IPS-15b (cell line): ENCODE data around the gene RPGR.

ENCODE experiments used
- H3K27me3 ChIP-seq: one replicate; pipeline ENCODE4 v1.6.1; 2013; ENCODE audit warnings: low read length; ENCODE audit not compliant: control insufficient read depth, insufficient read depth
- H3K36me3 ChIP-seq: one replicate; pipeline ENCODE4 v1.6.1; 2013; ENCODE audit warnings: low read length; ENCODE audit not compliant: control insufficient read depth, insufficient read depth
- H3K4me1 ChIP-seq: one replicate; pipeline ENCODE4 v1.6.1; 2013; ENCODE audit warnings: mild to moderate bottlenecking, low read length; ENCODE audit not compliant: control insufficient read depth, insufficient read depth
- H3K4me3 ChIP-seq: one replicate; pipeline ENCODE4 v1.5.1; 2013; ENCODE audit warnings: low read depth, low read length
- H3K9ac ChIP-seq: one replicate; pipeline ENCODE4 v1.6.1; 2013; ENCODE audit warnings: low read depth, mild to moderate bottlenecking, low read length
- H3K9me3 ChIP-seq: one replicate; pipeline ENCODE4 v1.6.1; 2013; ENCODE audit warnings: mild to moderate bottlenecking, low read length; ENCODE audit not compliant: control insufficient read depth, insufficient read depth

The RPGR gene

DNA sequence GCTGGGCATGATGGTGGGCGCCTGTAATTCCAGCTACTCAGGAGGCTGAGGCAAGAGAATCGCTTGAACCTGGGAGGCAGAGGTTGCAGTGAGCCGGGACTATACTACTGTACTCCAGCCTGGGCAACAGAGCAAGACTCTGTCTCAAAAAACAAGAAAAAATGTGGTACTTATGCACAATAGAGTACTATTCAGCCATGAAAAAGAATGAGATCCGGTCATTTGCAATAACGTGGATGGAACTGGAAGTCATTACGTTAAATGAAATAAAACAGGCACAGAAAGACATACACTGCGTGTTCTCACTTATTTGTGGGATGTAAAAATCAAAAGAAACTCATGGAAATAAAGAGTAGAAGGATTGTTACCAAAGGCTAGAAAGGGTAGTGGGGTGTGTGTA is 12.1 kb downstream of the RPGR start:
- Histone ChIP-seq H3K36me3 (peaks cover 2% of the 10 kb centered on the region), H3K9me3 (no peaks in the 10 kb centered on the region), H3K4me1 (no peaks in the 10 kb centered on the region), H3K4me3 (no peak overlapping the region), H3K9ac (no peak overlapping the region), H3K27me3 (no peaks in the 10 kb centered on the region)

DNA sequence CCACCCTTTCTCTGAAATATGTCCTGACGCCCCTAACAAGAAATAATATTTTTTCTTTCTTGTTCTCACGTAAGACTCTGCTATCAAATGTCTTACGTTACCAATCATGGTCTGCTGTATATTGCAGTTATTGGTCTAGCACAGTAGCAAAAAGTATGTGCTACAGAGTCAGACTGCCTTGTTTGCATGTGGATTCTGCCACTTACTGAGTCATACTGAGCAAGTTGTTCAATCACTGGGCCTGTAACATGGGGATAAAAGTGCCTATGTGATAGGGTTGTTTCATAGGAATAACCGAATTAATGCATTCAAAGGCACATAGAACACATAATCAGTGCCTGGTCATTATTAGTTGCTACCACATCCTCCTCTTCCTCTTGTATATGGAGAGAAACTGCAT is 14.1 kb downstream of the RPGR start:
- Histone ChIP-seq H3K36me3 (peaks cover 2% of the 10 kb centered on the region), H3K4me3 (no peak overlapping the region), H3K9ac (no peak overlapping the region), H3K9me3 (no peaks in the 10 kb centered on the region), H3K4me1 (no peaks in the 10 kb centered on the region), H3K27me3 (no peaks in the 10 kb centered on the region)

DNA sequence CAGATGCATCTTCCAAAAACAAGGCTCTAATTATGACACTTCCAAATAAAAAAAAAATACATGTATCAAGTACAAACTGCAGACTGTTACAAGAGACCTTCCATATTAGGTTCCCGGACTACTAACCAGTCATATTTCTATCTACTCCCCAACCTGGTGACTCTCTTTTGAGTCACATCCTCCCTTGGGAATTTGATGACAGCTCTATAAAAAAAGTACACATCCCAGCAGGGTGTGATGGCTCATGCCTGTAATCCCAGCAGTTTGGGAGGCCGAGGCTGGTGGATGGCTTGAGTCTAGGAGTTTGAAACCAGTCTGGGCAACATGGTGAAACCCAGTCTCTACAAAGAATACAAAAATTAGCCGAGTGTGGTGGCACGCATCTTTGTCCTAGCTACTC is 14.9 kb downstream of the RPGR start:
- H3K4me3 ChIP-seq = no peak overlapping the region
- H3K9me3 ChIP-seq = no peaks in the 10 kb centered on the region
- peaks cover 2% of the 10 kb centered on the region for H3K36me3 ChIP-seq
- H3K4me1 ChIP-seq = no peaks in the 10 kb centered on the region
- no peak overlapping the region for H3K9ac ChIP-seq
- H3K27me3 ChIP-seq = no peaks in the 10 kb centered on the region

DNA sequence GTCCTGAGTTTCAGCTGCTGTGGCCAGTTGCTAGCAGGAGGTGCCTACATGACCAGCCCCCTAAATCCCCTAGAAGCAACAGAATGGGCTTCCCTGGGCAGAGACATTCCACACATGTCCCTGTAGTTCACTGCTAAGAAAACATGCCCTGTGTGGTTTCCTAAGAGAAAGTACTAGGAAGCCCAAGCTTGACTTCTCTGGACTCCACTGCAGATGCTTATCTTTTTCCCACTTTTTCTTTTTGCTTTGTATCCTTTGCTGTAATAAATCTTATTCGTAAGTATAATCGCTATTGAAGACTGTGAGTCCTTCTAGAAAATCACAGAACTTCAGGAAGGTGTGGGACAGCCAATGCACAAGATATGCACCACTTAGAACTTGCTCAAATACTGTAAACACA is 15.6 kb downstream of the RPGR start:
- no peaks in the 10 kb centered on the region for H3K27me3 ChIP-seq
- H3K4me3 ChIP-seq = no peak overlapping the region
- H3K36me3 ChIP-seq = peaks cover 2% of the 10 kb centered on the region
- no peaks in the 10 kb centered on the region for H3K4me1 ChIP-seq
- H3K9me3 ChIP-seq = no peaks in the 10 kb centered on the region
- H3K9ac ChIP-seq = no peak overlapping the region

DNA sequence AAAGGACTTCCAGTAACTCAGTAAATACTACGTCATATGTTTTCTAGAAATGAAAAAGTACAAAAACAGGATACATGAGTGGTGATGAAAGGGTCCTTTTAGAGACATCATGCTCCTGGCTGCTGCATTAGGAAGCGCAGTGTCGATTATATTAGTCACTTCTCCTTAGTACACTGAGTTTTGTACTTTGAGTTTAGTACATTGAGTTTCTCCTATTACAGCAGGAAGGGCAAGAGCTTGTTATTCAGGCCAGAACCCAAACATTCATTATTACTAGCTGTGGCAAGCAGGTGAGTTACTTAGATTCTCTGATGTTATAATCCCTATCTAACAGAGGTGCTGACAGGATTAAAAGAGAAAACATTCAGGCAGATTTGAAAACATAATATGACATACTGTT is 21.3 kb downstream of the RPGR start:
- no peaks in the 10 kb centered on the region for H3K4me1 ChIP-seq
- H3K27me3 ChIP-seq = no peaks in the 10 kb centered on the region
- no peaks in the 10 kb centered on the region for H3K36me3 ChIP-seq
- no peak overlapping the region for H3K9ac ChIP-seq
- no peaks in the 10 kb centered on the region for H3K9me3 ChIP-seq
- no peak overlapping the region for H3K4me3 ChIP-seq

GRCh38 chrX:38304010-38304409 is 23.3 kb downstream of the RPGR start:
- H3K27me3 ChIP-seq = no peaks in the 10 kb centered on the region
- no peaks in the 10 kb centered on the region for H3K4me1 ChIP-seq
- H3K36me3 ChIP-seq = no peaks in the 10 kb centered on the region
- H3K9ac ChIP-seq = no peak overlapping the region
- no peaks in the 10 kb centered on the region for H3K9me3 ChIP-seq
- H3K4me3 ChIP-seq = no peak overlapping the region

DNA sequence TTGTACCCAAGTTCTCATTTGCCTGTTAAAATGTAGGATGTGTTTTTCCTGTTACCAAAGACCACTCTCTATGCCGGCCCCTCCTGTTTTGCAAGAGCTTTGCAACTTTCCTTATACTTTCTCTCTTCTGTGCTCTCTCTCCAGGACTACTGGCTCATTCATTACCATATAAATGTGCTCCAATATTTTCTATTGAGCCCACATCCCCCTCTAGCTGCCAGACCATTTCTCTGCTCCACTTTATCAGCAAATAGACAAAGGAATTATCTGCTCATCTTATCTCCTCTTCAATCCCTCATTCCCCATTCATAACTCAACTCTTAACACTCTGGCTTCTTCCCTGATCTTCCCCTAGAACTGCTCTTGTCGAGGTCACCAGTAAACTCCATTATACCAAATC is 33.6 kb downstream of the RPGR start:
- no peaks in the 10 kb centered on the region for H3K36me3 ChIP-seq
- H3K9me3 ChIP-seq = no peaks in the 10 kb centered on the region
- no peak overlapping the region for H3K9ac ChIP-seq
- no peak overlapping the region for H3K4me3 ChIP-seq
- H3K4me1 ChIP-seq = peaks cover 4% of the 10 kb centered on the region
- H3K27me3 ChIP-seq = no peaks in the 10 kb centered on the region

DNA sequence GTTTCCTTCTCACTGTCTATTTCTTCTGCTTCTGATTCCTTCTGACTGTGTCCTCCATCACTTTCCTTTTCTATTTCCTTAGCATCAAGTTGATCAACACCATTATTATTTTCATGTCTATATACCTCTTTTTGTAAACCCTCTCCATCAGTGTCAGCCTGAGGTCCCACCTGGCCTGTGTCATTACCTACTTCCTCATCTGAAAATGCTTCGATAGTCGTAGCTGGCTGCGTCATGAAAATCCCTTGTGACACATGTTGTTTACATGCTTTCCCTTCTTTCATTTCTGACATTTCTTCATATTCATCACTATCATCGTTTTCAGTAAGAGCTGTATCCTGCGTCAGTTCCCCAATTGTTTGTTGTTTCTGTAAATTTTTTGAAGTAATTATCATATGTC is 39.6 kb downstream of the RPGR start:
- Histone ChIP-seq H3K36me3 (no peaks in the 10 kb centered on the region), H3K4me1 (no peaks in the 10 kb centered on the region), H3K4me3 (no peak overlapping the region), H3K9me3 (no peaks in the 10 kb centered on the region), H3K27me3 (no peaks in the 10 kb centered on the region), H3K9ac (no peak overlapping the region)

GRCh38 chrX:38285649-38286048 is 41.7 kb downstream of the RPGR start:
- Histone ChIP-seq H3K27me3 (no peaks in the 10 kb centered on the region), H3K4me1 (no peaks in the 10 kb centered on the region), H3K36me3 (no peaks in the 10 kb centered on the region), H3K9ac (no peak overlapping the region), H3K9me3 (no peaks in the 10 kb centered on the region), H3K4me3 (no peak overlapping the region)

DNA sequence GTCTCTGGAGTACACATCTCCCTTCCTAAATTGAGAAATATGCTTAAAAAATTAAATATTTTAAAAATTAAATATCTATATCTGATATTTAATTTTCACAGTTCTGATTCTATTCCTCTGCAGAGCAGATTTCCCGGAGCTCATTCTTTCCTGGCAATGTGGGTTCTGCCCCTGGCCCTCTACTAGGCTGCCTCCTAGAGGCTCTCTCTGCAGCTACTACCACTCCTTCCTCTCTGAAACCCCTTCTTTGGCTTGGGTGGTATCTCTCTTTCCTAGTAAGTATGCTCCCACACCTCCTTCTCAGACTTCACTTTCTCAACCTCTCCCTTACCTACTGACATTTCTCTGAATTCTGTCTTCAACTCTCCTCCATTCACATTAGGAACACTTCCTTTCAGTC is 45.3 kb downstream of the RPGR start:
- H3K27me3 ChIP-seq = no peaks in the 10 kb centered on the region
- peaks cover 7% of the 10 kb centered on the region for H3K4me1 ChIP-seq
- no peak overlapping the region for H3K4me3 ChIP-seq
- H3K36me3 ChIP-seq = no peaks in the 10 kb centered on the region
- H3K9ac ChIP-seq = no peak overlapping the region
- no peaks in the 10 kb centered on the region for H3K9me3 ChIP-seq

GRCh38 chrX:38279188-38279587 is 48.1 kb downstream of the RPGR start:
- no peak overlapping the region for H3K9ac ChIP-seq
- H3K9me3 ChIP-seq = no peaks in the 10 kb centered on the region
- no peaks in the 10 kb centered on the region for H3K27me3 ChIP-seq
- H3K4me3 ChIP-seq = no peak overlapping the region
- peaks cover 7% of the 10 kb centered on the region for H3K4me1 ChIP-seq
- no peaks in the 10 kb centered on the region for H3K36me3 ChIP-seq

DNA sequence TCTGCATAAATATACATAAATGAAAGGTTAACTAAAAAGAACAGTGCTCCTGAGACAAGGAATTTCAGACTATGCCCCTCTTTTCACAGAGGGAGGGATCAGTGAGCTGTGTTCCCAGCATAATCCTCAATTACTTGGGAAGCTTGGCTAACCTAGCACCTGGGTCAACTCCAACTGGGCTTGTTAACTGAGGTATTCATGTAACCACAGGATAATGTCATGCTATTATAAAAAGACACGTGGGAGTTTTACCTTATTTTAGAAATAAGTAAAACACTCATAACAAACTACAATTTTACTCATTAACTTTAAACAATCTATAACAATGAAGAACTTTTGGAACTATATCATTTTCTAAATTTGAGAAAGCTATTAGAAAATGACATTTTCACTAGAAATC is 48.6 kb downstream of the RPGR start:
- Histone ChIP-seq H3K9ac (no peak overlapping the region), H3K4me3 (no peak overlapping the region), H3K27me3 (no peaks in the 10 kb centered on the region), H3K36me3 (no peaks in the 10 kb centered on the region), H3K4me1 (peaks cover 7% of the 10 kb centered on the region), H3K9me3 (no peaks in the 10 kb centered on the region)

- Histone ChIP-seq H3K9me3 (no peaks in the 10 kb centered on the region), H3K9ac (no peak overlapping the region), H3K36me3 (no peaks in the 10 kb centered on the region), H3K4me3 (no peak overlapping the region), H3K27me3 (no peaks in the 10 kb centered on the region), H3K4me1 (peaks cover 7% of the 10 kb centered on the region)
These were observed 49.5 kb downstream of the RPGR start for GRCh38 chrX:38277802-38278201.
